ENCODE measurements around the gene MAPK6.

- TF ChIP-seq, protein P1, sequence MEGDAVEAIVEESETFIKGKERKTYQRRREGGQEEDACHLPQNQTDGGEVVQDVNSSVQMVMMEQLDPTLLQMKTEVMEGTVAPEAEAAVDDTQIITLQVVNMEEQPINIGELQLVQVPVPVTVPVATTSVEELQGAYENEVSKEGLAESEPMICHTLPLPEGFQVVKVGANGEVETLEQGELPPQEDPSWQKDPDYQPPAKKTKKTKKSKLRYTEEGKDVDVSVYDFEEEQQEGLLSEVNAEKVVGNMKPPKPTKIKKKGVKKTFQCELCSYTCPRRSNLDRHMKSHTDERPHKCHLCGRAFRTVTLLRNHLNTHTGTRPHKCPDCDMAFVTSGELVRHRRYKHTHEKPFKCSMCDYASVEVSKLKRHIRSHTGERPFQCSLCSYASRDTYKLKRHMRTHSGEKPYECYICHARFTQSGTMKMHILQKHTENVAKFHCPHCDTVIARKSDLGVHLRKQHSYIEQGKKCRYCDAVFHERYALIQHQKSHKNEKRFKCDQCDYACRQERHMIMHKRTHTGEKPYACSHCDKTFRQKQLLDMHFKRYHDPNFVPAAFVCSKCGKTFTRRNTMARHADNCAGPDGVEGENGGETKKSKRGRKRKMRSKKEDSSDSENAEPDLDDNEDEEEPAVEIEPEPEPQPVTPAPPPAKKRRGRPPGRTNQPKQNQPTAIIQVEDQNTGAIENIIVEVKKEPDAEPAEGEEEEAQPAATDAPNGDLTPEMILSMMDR (IDR thresholded peaks at IDR 0.05; ENCODE audit: insufficient read depth, low read depth, low read length), result no peak
- TF ChIP-seq EZH2 (IDR thresholded peaks at IDR 0.05; ENCODE audit: insufficient read depth, low read length), result no peak
Measured at GRCh38 chr15:51991141-51991540, 27.9 kb upstream of the MAPK6 start.
